NCI-H2107 treated with DMSO at 0.1 percent for 48 hours (cell line): ENCODE measurements around the gene ADAMTS13.
"Not testable (repeated sequence)": the region's sequence is repeated elsewhere in the genome, so short reads cannot be mapped to it uniquely, and the experiment has no call there.

Experiments used
- DNase-seq: peaks from one replicate; lab custom pipeline; 2025; ENCODE audit not compliant: unreplicated experiment; lab: John Stamatoyannopoulos, UW

ADAMTS13 gene

DNA sequence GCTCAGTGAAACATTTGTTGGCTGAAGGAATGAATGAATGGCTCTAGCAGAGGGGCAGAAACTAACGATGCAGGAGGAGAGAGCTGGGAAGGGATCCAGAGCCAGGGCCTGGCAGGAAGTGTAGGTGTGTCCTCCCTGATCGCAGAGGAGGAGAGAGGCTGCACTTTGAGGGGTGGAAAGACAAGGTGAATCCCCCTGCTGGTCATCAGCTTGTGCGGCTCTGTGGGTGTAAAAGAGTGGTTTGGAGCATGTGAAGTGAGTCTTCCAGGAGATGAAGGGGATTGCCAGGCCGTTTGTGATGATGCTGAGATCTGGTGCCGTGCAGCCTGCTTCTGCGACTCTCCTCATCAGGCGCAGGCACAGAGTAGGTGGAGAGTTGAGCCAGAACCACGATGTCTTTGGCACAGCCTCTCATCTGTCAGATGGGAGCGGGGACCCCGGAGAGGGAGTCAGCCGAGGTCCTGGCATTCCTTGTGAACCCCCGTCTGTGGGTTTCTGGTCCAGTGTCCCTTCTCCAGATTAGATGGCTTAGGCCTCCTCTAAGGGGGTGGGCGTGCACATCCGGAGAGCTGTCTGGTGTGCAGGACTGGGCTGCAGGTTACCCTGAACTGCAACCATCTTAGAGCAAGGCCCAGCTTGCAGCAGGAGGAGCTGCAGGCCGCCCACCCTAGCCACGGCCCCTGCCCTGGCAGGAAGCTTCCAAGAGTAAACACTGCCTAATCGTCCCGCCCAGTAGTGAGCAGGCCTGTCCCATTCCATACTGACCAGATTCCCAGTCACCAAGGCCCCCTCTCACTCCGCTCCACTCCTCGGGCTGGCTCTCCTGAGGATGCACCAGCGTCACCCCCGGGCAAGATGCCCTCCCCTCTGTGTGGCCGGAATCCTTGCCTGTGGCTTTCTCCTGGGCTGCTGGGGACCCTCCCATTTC lies at the start of gene ADAMTS13:
ADAMTS13 (plus strand) TSS at position 753 of the 928 bp plus-strand sequence; CDS start at position 830, 77 bp downstream.
- DNase-seq = no peak

DNA sequence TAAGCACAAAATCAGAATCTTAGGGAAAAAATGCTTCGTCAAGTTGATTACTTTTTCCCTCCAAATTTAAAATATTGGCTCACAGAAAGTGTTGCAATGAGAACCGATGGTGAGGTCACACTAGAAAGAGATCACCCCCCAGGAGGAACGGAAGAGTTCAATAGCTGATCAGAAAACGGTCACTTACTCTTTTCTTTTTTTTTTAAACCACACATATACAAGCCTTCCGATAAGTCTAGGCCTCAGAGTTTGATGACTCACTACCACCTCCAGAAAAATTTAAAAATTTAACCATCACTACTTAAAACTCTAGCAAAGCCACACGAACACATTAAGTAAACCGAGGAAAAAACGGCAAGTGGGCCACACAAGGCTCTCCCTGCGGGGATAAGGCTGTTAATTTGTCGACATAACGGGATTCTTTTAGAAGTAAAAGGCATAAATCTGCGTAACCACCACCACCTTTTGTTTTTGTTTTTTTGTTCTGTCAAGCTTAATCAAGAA lies 47.5 kb upstream of the ADAMTS13 start:
- no peak for DNase-seq

DNA sequence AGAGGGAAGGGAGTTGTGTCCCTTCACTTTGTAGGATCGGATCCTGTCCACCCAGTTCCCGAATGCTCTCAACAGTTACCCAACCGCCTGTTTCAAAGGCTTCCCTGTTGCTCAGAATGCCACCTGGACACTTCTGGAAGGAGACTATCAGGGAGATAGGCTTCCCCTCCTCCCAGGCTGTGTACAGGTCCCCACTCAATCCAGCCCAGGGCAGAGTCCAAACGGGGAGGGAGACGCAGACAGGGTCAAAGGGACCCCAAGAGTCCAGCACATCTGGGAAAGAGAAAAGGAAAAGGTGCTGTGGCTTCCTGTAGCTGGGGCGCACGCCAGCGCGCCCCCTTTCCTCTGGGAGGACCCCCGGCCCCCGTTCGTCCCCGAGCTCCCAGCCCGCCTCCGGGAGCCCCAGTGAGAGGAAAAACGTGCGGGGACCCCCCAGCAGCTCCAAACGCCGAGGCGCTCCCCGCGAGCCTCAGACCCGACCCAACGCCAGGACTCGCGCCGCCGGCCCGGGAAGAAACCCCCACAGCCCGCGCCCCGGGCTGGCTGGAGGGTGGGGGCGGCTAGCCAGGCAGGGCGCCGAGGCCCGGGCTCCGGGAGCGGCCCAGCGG lies 46.9 kb upstream of the ADAMTS13 start:
- DNase-seq = no peak

DNA sequence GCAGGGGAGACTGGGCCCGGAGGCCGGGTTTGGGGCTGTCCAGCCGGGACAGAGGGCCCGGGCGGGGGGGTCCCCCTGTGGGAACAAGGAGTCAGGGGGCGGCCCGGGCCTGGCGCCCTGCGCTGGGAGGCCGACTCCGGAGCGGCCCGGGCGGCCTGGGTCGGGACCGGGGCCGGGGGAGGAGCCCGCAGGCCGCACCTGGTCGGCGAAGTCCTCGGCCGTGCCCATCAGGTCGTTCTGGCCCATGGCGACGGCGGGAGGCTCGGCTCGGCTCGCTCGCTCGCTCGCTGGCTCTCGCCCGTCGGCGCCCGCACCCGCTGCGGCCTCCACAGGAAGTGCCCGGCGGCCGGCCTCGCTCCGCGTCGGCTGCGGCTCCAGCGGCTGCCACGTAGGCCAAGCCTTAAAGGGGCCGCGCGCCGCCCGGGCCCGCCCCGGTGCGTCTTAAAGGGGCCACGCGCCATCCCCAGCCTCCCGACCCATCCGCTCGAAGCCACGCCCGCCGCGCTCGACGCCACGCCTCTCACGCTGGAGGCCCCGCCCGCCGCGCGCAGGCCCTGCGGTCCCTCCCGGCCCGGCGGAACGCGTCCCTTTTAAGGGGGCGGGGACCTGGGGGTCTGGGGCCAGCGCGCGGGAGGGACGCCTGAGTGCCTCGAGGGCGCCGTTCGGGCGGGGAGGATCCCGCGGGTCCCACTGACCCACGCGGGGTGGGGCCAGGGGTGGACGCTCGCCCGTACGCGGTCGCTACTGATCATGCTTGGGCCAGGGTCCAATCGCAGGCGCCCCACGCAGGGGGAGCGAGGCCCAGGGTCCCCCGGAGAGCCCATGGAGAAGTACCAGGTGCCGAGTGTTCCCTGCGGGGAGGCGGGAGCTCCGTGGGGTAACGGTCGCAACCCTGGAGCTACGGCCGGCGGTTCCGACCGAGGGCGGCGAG lies 46.2 kb upstream of the ADAMTS13 start, which contains the start of the genes STKLD1 and SURF4:
STKLD1 (plus strand) TSS at position 643 of the 931 bp plus-strand sequence; CDS start at position 751, 108 bp downstream.
SURF4 (minus strand) TSS at position 337 of the 931 bp plus-strand sequence; CDS start at position 246, 91 bp downstream.
- peak; percentile 59 for DNase-seq

DNA sequence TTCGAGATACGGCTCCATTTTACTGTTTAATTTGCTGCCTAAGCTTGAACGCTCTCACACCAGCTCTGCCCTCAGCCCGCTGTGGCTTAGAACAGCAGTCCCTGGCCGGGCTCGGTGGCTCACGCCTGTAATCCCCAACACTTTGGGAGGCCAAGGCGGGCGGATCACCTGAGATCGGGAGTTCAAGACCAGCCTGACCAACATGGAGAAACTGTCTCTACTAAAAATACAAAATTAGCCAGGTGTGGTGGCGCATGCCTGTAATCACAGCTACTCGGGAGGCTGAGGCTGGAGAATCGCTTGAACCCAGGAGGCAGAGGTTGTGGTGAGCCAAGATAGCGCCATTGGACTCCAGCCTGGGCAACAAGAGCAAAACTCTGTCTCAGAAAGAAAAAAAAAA lies 44.9 kb upstream of the ADAMTS13 start:
- DNase-seq = not testable (repeated sequence)

DNA sequence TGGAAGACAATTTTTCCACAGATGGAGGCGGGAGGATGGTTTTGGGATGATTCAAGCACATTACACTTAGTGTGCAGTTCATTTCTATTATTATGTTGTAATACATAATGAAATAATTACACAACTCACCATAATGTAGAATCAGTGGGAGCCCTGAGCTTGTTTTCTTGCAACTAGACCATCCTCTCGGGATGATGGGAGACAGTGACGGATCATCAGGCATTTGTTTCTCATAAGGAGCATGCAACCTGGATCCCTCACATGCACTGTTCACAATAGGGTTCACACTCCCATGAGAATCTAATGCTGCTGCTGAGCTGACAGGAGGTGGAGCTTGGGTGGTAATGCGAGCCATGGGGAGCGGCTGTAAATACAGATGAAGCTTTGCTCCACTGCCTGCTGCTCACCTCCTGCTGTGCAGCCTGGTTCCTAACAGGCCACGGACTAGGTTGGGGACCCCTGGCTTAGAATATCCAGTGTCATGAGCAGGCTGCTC lies 44.4 kb upstream of the ADAMTS13 start:
- DNase-seq = no peak

DNA sequence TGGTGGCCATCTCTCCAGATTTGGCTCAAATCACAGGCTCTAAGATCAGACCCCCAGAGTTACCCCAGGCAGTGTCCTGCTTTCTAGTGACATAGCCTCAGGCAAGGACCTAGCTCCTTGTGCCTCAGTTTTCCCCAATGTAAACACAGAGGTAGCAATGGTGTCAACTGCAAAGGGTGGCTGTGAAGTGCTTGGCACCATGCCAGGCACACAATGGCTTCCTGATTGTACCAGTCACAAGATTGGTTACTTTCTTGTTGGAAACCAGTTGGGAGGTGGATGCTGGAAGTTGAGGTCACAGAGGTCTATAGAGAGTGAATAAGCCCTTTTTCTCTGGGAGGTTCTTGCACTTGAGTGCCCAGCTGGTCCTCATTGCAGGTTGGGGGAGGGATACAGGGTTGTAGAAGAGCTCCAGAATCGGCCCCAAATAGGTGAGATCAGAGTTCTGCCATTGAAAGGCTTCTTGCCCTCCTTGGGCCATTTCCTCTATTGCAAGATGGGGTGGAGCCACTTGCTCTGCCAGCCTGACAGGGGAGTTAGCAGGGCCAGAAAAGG lies 43.7 kb upstream of the ADAMTS13 start:
- no peak for DNase-seq

- no peak for DNase-seq
These were observed 42.7 kb upstream of the ADAMTS13 start for GRCh38 chr9:133379153-133380086.

- DNase-seq = no peak
These were observed 41.4 kb upstream of the ADAMTS13 start for GRCh38 chr9:133380734-133381133.

DNA sequence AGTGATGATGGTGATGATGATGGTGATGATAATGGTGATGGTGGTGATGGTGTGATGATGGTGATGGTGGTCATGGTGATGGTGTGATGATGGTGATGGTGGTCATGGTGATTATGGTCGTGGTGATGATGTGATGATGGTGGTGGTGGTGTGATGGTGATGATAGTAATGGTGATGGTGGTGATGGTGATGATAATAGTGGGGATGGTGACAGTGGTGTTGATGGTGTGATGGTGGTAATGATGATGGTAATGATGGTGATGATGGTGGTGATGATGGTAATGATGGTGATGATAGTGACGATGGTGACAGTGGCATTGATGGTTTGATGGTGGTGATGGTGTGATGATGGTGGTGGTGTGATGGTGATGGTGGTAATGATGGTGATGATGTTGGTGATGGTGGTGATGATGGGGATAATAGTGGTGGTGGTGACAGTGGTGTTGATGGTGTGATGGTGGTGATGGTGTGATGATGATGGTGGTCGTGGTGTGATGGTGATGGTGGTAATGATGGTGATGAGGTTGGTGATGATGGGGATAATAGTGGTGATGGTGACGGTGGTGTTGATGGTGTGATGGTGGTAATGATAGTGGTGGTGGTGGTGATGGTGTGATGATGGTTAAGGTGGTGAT lies 39.5 kb upstream of the ADAMTS13 start:
- DNase-seq = no peak

GRCh38 chr9:133383438-133383837 lies 38.7 kb upstream of the ADAMTS13 start:
- DNase-seq = no peak

DNA sequence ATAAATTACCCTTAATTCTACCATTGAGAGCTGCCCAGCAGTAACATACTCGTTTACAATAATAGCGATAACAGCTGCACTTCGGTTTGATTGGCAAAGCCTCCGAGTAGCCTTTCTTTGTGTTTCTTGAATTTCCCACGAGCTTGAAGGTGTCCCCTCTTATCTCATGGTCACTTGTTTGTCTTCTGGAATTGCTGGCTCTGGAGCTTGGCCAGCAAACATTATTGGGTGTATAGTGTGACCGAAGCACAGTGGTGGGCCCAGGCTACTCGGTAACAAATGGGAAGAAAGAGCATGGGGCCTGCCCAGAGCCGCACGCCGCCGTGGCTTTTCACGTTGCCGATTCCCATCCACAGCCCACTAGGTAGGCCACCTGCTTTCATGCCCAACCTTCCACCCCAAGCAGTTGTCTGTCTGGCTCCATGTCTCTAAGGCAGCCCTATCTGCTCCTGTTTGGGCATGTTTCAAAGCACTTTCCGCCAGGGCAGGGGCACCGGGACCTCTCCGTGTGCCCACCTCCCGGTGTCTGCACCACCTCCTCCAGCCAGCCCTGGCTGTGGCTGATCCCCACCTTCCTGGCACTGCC lies 37.3 kb upstream of the ADAMTS13 start:
- no peak for DNase-seq

DNA sequence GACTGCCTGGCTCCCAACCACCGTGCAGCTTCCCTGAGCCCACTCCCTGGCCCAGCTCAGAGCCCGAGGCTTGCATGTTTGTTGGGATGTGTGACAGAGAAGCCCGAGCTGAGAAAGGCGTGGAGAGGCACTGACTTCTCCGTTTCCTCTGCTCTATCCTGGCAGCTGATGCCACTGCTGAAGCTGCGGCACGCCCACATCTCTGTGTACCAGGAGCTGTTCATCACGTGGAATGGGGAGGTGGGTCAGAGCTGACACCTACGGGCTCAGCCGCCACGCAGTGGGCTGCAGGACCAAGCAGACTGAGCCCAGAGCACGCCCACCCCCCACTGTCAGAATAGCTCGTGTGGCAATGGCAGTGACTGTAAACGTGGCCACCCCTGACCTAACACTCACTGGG lies 36.7 kb upstream of the ADAMTS13 start:
- no peak for DNase-seq

DNA sequence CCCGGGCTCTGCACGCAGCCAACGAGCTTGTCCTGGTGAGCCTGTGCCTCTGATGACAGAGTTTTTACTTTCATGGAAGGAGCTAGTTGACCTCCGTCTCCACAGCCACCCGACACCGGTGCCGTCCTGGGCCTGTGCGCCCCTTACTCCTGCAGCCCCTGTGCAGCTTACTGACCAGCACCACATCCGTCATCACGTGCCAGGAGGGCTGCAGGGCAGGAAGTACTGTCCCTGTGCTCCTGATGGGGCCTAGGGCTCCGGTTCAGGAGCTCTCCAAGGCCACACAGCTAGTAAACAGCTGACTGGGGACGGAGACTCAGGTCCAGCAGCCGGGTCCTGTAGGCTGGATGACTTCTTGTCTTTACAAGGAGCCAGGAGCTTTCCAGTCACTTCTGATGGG lies 35.8 kb upstream of the ADAMTS13 start:
- no peak for DNase-seq

DNA sequence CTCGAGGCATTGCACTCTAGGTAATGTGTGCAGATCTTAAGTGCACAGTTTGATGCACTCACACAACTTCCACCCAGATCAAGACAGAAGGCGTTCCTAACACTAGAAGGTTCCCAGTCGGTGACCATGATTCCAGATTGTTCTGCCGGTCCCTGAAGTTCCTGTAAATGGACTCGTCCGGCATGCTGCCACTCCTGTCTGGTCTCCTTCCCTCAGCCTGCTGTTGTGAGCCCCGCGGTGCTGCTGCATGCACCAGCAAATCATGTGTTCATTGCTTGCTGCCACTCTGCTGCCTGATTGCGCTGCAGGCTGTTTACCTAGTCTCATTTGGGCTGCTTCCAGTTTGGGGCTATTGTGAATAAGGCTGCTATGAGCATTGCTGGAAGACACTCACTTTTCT lies 34.5 kb upstream of the ADAMTS13 start:
- DNase-seq = no peak

GRCh38 chr9:133389025-133389557 lies 33.1 kb upstream of the ADAMTS13 start:
- no peak for DNase-seq

- DNase-seq = no peak
These were observed 32.6 kb upstream of the ADAMTS13 start for GRCh38 chr9:133389562-133389961.

DNA sequence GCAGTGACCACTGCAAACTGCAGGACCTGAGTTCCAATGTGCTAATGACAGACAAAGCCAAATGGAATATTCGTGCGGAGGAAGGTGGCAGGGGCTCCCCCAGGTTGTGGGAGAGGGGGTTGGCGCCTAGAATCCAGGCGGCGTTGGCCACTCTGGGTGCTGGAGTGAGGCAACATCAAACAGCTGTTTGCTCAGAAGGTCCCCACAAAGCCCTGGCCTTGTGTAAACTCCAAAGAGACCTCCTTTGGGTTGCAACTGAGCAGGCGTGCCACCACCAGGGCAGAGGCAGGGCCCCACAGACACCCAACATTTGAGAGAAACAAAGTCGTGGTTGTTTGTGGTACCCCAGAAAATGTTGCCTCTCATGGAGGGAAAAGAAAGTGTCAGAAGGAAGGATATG lies 31.5 kb upstream of the ADAMTS13 start:
- no peak for DNase-seq
